ENCODE results near the gene CNTNAP5.

CNTNAP5 gene

GRCh38 chr2:124065636-124066035, 40.5 kb downstream of the CNTNAP5 start:
- Histone ChIP-seq H3K9ac (ENCODE audit: low read length) (no peak overlapping the region), H3K9me3 (ENCODE audit: control insufficient read depth, low read depth, low read length) (no peaks in the 10 kb centered on the region), H3K27me3 (ENCODE audit: control insufficient read depth, insufficient read depth, low read length) (no peaks in the 10 kb centered on the region), H3K4me1 (ENCODE audit: control insufficient read depth, low read depth, low read length) (no peaks in the 10 kb centered on the region), H3K27ac (ENCODE audit: low read length) (no peak overlapping the region), H3K4me3 (ENCODE audit: low read length) (no peak overlapping the region), H3K36me3 (ENCODE audit: control insufficient read depth, low read depth, low read length) (no peaks in the 10 kb centered on the region)

GRCh38 chr2:124066776-124067175, 41.7 kb downstream of the CNTNAP5 start:
- Histone ChIP-seq H3K27me3 (ENCODE audit: control insufficient read depth, insufficient read depth, low read length) (no peaks in the 10 kb centered on the region), H3K9me3 (ENCODE audit: control insufficient read depth, low read depth, low read length) (no peaks in the 10 kb centered on the region), H3K36me3 (ENCODE audit: control insufficient read depth, low read depth, low read length) (no peaks in the 10 kb centered on the region), H3K4me1 (ENCODE audit: control insufficient read depth, low read depth, low read length) (no peaks in the 10 kb centered on the region), H3K9ac (ENCODE audit: low read length) (no peak overlapping the region), H3K4me3 (ENCODE audit: low read length) (no peak overlapping the region), H3K27ac (ENCODE audit: low read length) (no peak overlapping the region)

GRCh38 chr2:124079045-124079444, 54.0 kb downstream of the CNTNAP5 start:
- no peaks in the 10 kb centered on the region for H3K9me3 ChIP-seq (ENCODE audit: control insufficient read depth, low read depth, low read length)
- no peak overlapping the region for H3K27ac ChIP-seq (ENCODE audit: low read length)

GRCh38 chr2:124080281-124081153, 55.4 kb downstream of the CNTNAP5 start:
- Histone ChIP-seq H3K27ac (ENCODE audit: low read length) (no peak overlapping the region), H3K4me1 (ENCODE audit: control insufficient read depth, low read depth, low read length) (no peaks in the 10 kb centered on the region), H3K4me3 (ENCODE audit: low read length) (no peak overlapping the region)

More at GRCh38 chr2:124079045-124079444, 54.0 kb downstream of the CNTNAP5 start:
- Histone ChIP-seq H3K27me3 (ENCODE audit: control insufficient read depth, insufficient read depth, low read length) (no peaks in the 10 kb centered on the region), H3K4me3 (ENCODE audit: low read length) (no peak overlapping the region), H3K9ac (ENCODE audit: low read length) (no peak overlapping the region), H3K36me3 (ENCODE audit: control insufficient read depth, low read depth, low read length) (no peaks in the 10 kb centered on the region), H3K4me1 (ENCODE audit: control insufficient read depth, low read depth, low read length) (no peaks in the 10 kb centered on the region)

GRCh38 chr2:124081154-124081716, 56.1 kb downstream of the CNTNAP5 start:
- no peaks in the 10 kb centered on the region for H3K27me3 ChIP-seq (ENCODE audit: control insufficient read depth, insufficient read depth, low read length)
- H3K4me3 ChIP-seq (ENCODE audit: low read length): no peak overlapping the region
- H3K27ac ChIP-seq (ENCODE audit: low read length): no peak overlapping the region
- H3K9me3 ChIP-seq (ENCODE audit: control insufficient read depth, low read depth, low read length): no peaks in the 10 kb centered on the region
- H3K36me3 ChIP-seq (ENCODE audit: control insufficient read depth, low read depth, low read length): no peaks in the 10 kb centered on the region
- H3K9ac ChIP-seq (ENCODE audit: low read length): no peak overlapping the region
- no peaks in the 10 kb centered on the region for H3K4me1 ChIP-seq (ENCODE audit: control insufficient read depth, low read depth, low read length)

More at GRCh38 chr2:124080281-124081153, 55.4 kb downstream of the CNTNAP5 start:
- H3K9ac ChIP-seq (ENCODE audit: low read length): no peak overlapping the region
- no peaks in the 10 kb centered on the region for H3K36me3 ChIP-seq (ENCODE audit: control insufficient read depth, low read depth, low read length)
- H3K9me3 ChIP-seq (ENCODE audit: control insufficient read depth, low read depth, low read length): no peaks in the 10 kb centered on the region
- H3K27me3 ChIP-seq (ENCODE audit: control insufficient read depth, insufficient read depth, low read length): no peaks in the 10 kb centered on the region

- Histone ChIP-seq H3K27me3 (ENCODE audit: control insufficient read depth, insufficient read depth, low read length) (no peaks in the 10 kb centered on the region), H3K9ac (ENCODE audit: low read length) (no peak overlapping the region), H3K4me1 (ENCODE audit: control insufficient read depth, low read depth, low read length) (no peaks in the 10 kb centered on the region), H3K36me3 (ENCODE audit: control insufficient read depth, low read depth, low read length) (no peaks in the 10 kb centered on the region), H3K27ac (ENCODE audit: low read length) (no peak overlapping the region), H3K4me3 (ENCODE audit: low read length) (no peak overlapping the region), H3K9me3 (ENCODE audit: control insufficient read depth, low read depth, low read length) (no peaks in the 10 kb centered on the region)
These were observed 63.5 kb downstream of the CNTNAP5 start for GRCh38 chr2:124088616-124089015.

GRCh38 chr2:124091721-124092120, 66.6 kb downstream of the CNTNAP5 start:
- Histone ChIP-seq H3K9ac (ENCODE audit: low read length) (no peak overlapping the region), H3K9me3 (ENCODE audit: control insufficient read depth, low read depth, low read length) (no peaks in the 10 kb centered on the region), H3K4me3 (ENCODE audit: low read length) (no peak overlapping the region), H3K27me3 (ENCODE audit: control insufficient read depth, insufficient read depth, low read length) (no peaks in the 10 kb centered on the region), H3K27ac (ENCODE audit: low read length) (no peak overlapping the region), H3K4me1 (ENCODE audit: control insufficient read depth, low read depth, low read length) (no peaks in the 10 kb centered on the region), H3K36me3 (ENCODE audit: control insufficient read depth, low read depth, low read length) (no peaks in the 10 kb centered on the region)

GRCh38 chr2:124092651-124093050, 67.6 kb downstream of the CNTNAP5 start:
- H3K27me3 ChIP-seq (ENCODE audit: control insufficient read depth, insufficient read depth, low read length): no peaks in the 10 kb centered on the region
- H3K9me3 ChIP-seq (ENCODE audit: control insufficient read depth, low read depth, low read length): no peaks in the 10 kb centered on the region
- no peak overlapping the region for H3K4me3 ChIP-seq (ENCODE audit: low read length)
- H3K36me3 ChIP-seq (ENCODE audit: control insufficient read depth, low read depth, low read length): no peaks in the 10 kb centered on the region
- no peak overlapping the region for H3K27ac ChIP-seq (ENCODE audit: low read length)
- no peaks in the 10 kb centered on the region for H3K4me1 ChIP-seq (ENCODE audit: control insufficient read depth, low read depth, low read length)
- H3K9ac ChIP-seq (ENCODE audit: low read length): no peak overlapping the region

- no peaks in the 10 kb centered on the region for H3K36me3 ChIP-seq (ENCODE audit: control insufficient read depth, low read depth, low read length)
- no peak overlapping the region for H3K27ac ChIP-seq (ENCODE audit: low read length)
- no peak overlapping the region for H3K4me3 ChIP-seq (ENCODE audit: low read length)
- H3K9ac ChIP-seq (ENCODE audit: low read length): no peak overlapping the region
- no peaks in the 10 kb centered on the region for H3K9me3 ChIP-seq (ENCODE audit: control insufficient read depth, low read depth, low read length)
- H3K4me1 ChIP-seq (ENCODE audit: control insufficient read depth, low read depth, low read length): peaks cover 6% of the 10 kb centered on the region
- no peaks in the 10 kb centered on the region for H3K27me3 ChIP-seq (ENCODE audit: control insufficient read depth, insufficient read depth, low read length)
These were observed 79.8 kb downstream of the CNTNAP5 start for GRCh38 chr2:124104914-124105313.

GRCh38 chr2:124112206-124112605, 87.1 kb downstream of the CNTNAP5 start:
- Histone ChIP-seq H3K9me3 (ENCODE audit: control insufficient read depth, low read depth, low read length) (no peaks in the 10 kb centered on the region), H3K9ac (ENCODE audit: low read length) (no peak overlapping the region), H3K27me3 (ENCODE audit: control insufficient read depth, insufficient read depth, low read length) (no peaks in the 10 kb centered on the region)

GRCh38 chr2:124112966-124113365, 87.9 kb downstream of the CNTNAP5 start:
- Histone ChIP-seq H3K27ac (ENCODE audit: low read length) (no peak overlapping the region), H3K9me3 (ENCODE audit: control insufficient read depth, low read depth, low read length) (no peaks in the 10 kb centered on the region), H3K4me3 (ENCODE audit: low read length) (no peak overlapping the region), H3K4me1 (ENCODE audit: control insufficient read depth, low read depth, low read length) (peaks cover 25% of the 10 kb centered on the region), H3K9ac (ENCODE audit: low read length) (no peak overlapping the region), H3K36me3 (ENCODE audit: control insufficient read depth, low read depth, low read length) (no peaks in the 10 kb centered on the region), H3K27me3 (ENCODE audit: control insufficient read depth, insufficient read depth, low read length) (no peaks in the 10 kb centered on the region)

More at GRCh38 chr2:124112206-124112605, 87.1 kb downstream of the CNTNAP5 start:
- no peaks in the 10 kb centered on the region for H3K36me3 ChIP-seq (ENCODE audit: control insufficient read depth, low read depth, low read length)
- H3K27ac ChIP-seq (ENCODE audit: low read length): no peak overlapping the region
- H3K4me3 ChIP-seq (ENCODE audit: low read length): no peak overlapping the region
- H3K4me1 ChIP-seq (ENCODE audit: control insufficient read depth, low read depth, low read length): peaks cover 25% of the 10 kb centered on the region

- H3K9me3 ChIP-seq (ENCODE audit: control insufficient read depth, low read depth, low read length): no peaks in the 10 kb centered on the region
- H3K27ac ChIP-seq (ENCODE audit: low read length): no peak overlapping the region
- no peak overlapping the region for H3K4me3 ChIP-seq (ENCODE audit: low read length)
- H3K4me1 ChIP-seq (ENCODE audit: control insufficient read depth, low read depth, low read length): no peaks in the 10 kb centered on the region
- H3K27me3 ChIP-seq (ENCODE audit: control insufficient read depth, insufficient read depth, low read length): no peaks in the 10 kb centered on the region
- H3K9ac ChIP-seq (ENCODE audit: low read length): no peak overlapping the region
- no peaks in the 10 kb centered on the region for H3K36me3 ChIP-seq (ENCODE audit: control insufficient read depth, low read depth, low read length)
These were observed 95.2 kb downstream of the CNTNAP5 start for GRCh38 chr2:124120246-124120645.
